Thoracic aorta (tissue), 2 donors: ENCODE measurements around the gene GABPB2. TPM values are rescaled to one million over a fixed set of nuclear protein-coding genes. Genes with fewer than 3 reads are reported as not detected.

ENCODE experiments used
- ATAC-seq: fragments of 150-250 bp; one replicate; pipeline ENCODE4 v1.8.0; 2017; ENCODE audit warnings: low read depth; ENCODE audit not compliant: insufficient number of reproducible peaks, low FRiP score
- DNase-seq: peaks from one replicate; pipeline ENCODE4 v3.0.0-alpha.2; 2020; ENCODE audit warnings: low spot score
- H3K27ac ChIP-seq, 2 donors: fragments of 200-600 bp; sonication (generic); 1 replicate in 1 of 2; 2 replicates in 1 of 2; pipeline ENCODE4 v1.5.1; 2016; ENCODE audit warnings: mild to moderate bottlenecking in 2 of 2, moderate library complexity in 2 of 2
- H3K27me3 ChIP-seq: fragments of 200-600 bp; sonication (generic); replicated peaks from 2 replicates; pipeline ENCODE4 v1.6.0; 2016; ENCODE audit warnings: mild to moderate bottlenecking; ENCODE audit not compliant: insufficient read depth
- H3K36me3 ChIP-seq: fragments of 200-600 bp; sonication (generic); one replicate; pipeline ENCODE4 v1.5.1; 2016
- H3K4me1 ChIP-seq, 2 donors: fragments of 200-600 bp; sonication (generic); 1 replicate in 1 of 2; 2 replicates in 1 of 2; pipeline versions ENCODE4 v1.5.1 to v1.6.0; 2016; ENCODE audit warnings: low read depth in 2 of 2, mild to moderate bottlenecking in 1 of 2; ENCODE audit not compliant: control insufficient read depth in 1 of 2
- H3K4me3 ChIP-seq: fragments of 200-600 bp; sonication (generic); 2 replicates; pipeline ENCODE4 v1.5.1; 2016; ENCODE audit warnings: mild to moderate bottlenecking
- H3K9me3 ChIP-seq: fragments of 200-600 bp; sonication (generic); 2 replicates; pipeline ENCODE4 v1.5.1; 2016
- CTCF ChIP-seq: fragments of 200-600 bp; sonication (generic); IDR thresholded peaks from one replicate; pipeline ENCODE4 v1.5.1; 2019; ENCODE audit warnings: antibody characterized with exemption
- total RNA-seq, 2 donors: library from RNA; depleted of rRNA; stranded (reverse); fragments of >200 nt; gene quantifications; one replicate each; pipeline versions ENCODE4 v1.1.0 to v1.2.3, GENCODE V29; 2016

GABPB2 gene
- total RNA-seq, 2 donors from 2014 or later = 24.6 to 33.0 TPM

GRCh38 chr1:151128800-151129199 is 58.2 kb downstream of the GABPB2 start:
- Histone ChIP-seq H3K27ac (no peak overlapping the region), H3K9me3 (no peaks in the 10 kb centered on the region), H3K36me3 (no peaks in the 10 kb centered on the region), H3K27me3 (no peaks in the 10 kb centered on the region), H3K4me3 (no peak overlapping the region), H3K4me1 (no peaks in the 10 kb centered on the region)
- DNase-seq (no peak), ATAC-seq (no peak)
- no peak for TF ChIP-seq CTCF

- ATAC-seq (no peak), DNase-seq (peak; percentile 29)
- no peak for TF ChIP-seq CTCF
Measured at GRCh38 chr1:151130987-151131586, 60.5 kb downstream of the GABPB2 start.

GRCh38 chr1:151131701-151132334 is 61.3 kb downstream of the GABPB2 start:
- DNase-seq (no peak), ATAC-seq (no peak)
- TF ChIP-seq CTCF = no peak
- Histone ChIP-seq H3K4me1 (no peaks in the 10 kb centered on the region), H3K4me3 (peak overlapping the region; percentile 70), H3K9me3 (no peaks in the 10 kb centered on the region), H3K27ac (no peak overlapping the region), H3K36me3 (peaks cover 5% of the 10 kb centered on the region), H3K27me3 (no peaks in the 10 kb centered on the region)

More at GRCh38 chr1:151130987-151131586, 60.5 kb downstream of the GABPB2 start:
- Histone ChIP-seq H3K27ac (no peak overlapping the region), H3K4me3 (peak overlapping the region; percentile 70), H3K36me3 (no peaks in the 10 kb centered on the region), H3K27me3 (no peaks in the 10 kb centered on the region), H3K9me3 (no peaks in the 10 kb centered on the region), H3K4me1 (no peaks in the 10 kb centered on the region)

DNA sequence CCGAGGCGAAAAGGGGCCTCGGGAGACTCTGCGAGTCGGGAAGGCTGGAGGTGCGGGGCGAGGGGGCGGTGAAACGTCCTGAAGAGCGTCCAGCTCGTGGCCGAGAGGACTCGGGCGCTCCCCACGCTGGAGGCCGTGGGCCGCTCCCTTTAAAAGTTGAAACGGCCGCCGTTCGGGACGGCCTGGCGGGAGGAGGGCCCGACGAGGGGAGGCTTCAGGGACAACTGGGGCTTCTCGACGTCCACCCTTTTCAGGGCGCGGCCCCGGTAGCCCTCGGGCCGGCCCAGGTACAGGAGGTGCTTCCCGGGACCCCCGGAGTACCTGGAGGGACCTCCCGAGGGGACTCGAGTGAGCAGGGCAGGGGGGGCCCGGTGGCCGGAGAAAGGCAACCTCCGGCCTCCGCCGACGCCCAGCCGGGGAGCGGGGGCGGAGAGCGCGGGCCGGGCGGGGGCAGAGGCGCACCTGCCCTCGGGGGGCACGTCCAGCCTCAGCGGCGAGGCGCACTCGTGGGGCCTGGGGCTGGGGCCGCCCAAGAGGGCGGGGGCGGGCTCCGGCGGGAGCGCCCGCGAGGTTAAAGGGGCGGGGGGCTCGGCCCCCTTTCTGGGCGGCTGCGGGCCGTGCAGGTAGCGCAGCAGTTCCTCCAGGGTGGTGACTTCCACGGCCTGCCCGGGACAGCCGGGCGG is 61.9 kb downstream of the GABPB2 start:
- Histone ChIP-seq H3K4me1 (no peaks in the 10 kb centered on the region), H3K27me3 (no peaks in the 10 kb centered on the region), H3K9me3 (no peaks in the 10 kb centered on the region), H3K27ac (no peak overlapping the region), H3K4me3 (peak overlapping the region; percentile 70), H3K36me3 (peaks cover 5% of the 10 kb centered on the region)
- DNase-seq (no peak), ATAC-seq (no peak)
- TF ChIP-seq CTCF = no peak

DNA sequence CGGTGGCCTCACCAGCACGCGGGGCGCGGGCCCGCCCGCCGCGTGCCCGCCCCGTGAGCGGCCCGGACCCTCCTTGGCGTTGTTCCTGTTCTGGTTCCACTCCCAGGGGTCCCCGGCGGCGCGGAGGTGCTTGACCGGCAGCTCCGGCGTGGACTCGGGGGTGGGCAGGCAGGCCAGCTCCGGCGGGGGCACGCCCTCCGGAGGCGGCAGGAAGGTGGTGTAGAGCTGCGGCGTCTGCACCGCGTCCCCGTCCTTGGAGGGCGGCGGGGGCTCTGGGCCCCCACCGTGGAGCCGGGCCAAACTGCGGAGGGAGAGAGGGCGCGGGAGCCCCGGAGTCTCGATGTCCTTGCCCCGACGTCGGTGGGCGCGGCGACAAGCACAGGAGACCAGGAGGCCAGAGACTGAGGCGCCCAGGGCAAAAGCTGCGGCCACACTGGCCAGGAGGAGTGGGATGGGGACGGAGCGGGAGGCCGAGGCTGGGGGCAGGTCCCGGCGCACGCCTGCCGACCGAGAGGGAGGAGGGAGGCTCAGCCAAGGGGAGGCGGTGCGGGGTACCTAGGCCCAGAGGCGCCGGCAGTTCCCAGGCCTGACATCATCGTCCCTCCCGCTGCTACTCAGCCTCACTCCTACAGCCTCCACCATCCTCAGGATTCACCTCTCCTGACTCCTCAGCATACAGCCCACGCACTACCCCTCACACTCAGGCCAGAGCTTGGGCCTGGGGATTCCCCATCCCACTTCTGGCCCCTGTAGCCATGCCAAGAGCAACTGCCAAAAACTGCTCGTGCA is 62.7 kb downstream of the GABPB2 start:
- no peak overlapping the region for H3K4me3 ChIP-seq
- TF ChIP-seq CTCF = no peak
- H3K27ac ChIP-seq = no peak overlapping the region
- H3K9me3 ChIP-seq = no peaks in the 10 kb centered on the region
- no peaks in the 10 kb centered on the region for H3K27me3 ChIP-seq
- ATAC-seq (no peak), DNase-seq (no peak)
- H3K4me1 ChIP-seq = no peaks in the 10 kb centered on the region
- H3K36me3 ChIP-seq = peaks cover 5% of the 10 kb centered on the region
